Heart right ventricle (tissue), 16 donors: Measurements from ENCODE around the gene MRC2. TPM values are rescaled to one million over a fixed set of nuclear protein-coding genes. Genes with fewer than 3 reads are reported as not detected.
A peak's percentile ranks its signal among the peaks of the same experiment; 100 is the strongest.
"Not testable (repeated sequence)": the region's sequence is repeated elsewhere in the genome, so short reads cannot be mapped to it uniquely, and the experiment has no call there.

Experiments used
- ATAC-seq, 8 donors: fragments of 200-7000 bp; cut with Tn5 transposase; one replicate each; pipeline ENCODE4 v1.9.1; 2020; ENCODE audit warnings: mild to moderate bottlenecking in 8 of 8, moderate library complexity in 8 of 8, moderate number of reproducible peaks in 1 of 8
- DNase-seq, 2 donors: peaks; one replicate each; pipeline ENCODE4 v3.0.0-alpha.2; 2020
- H3K27ac ChIP-seq, 10 donors: fragments of 200-600 bp; sonication (generic) in 2 of 10; one replicate each; pipeline versions ENCODE4 v1.5.0 to v1.8.0; 2020 to 2022; ENCODE audit warnings: mild to moderate bottlenecking in 3 of 10
- H3K27me3 ChIP-seq, 7 donors: fragments of 200-600 bp; one replicate each; pipeline ENCODE4 v1.8.0; 2021 to 2022; ENCODE audit warnings: mild to moderate bottlenecking in 2 of 7
- H3K36me3 ChIP-seq, 9 donors: fragments of 200-600 bp; sonication (generic) in 1 of 9; one replicate each; pipeline versions ENCODE4 v1.5.0 to v1.8.0; 2020 to 2022; ENCODE audit warnings: mild to moderate bottlenecking in 2 of 9
- H3K4me1 ChIP-seq, 9 donors: fragments of 200-600 bp; sonication (generic) in 1 of 9; one replicate each; pipeline versions ENCODE4 v1.5.0 to v1.8.0; 2020 to 2022; ENCODE audit warnings: mild to moderate bottlenecking in 4 of 9
- H3K4me3 ChIP-seq, 10 donors: fragments of 200-600 bp; sonication (generic) in 2 of 10; one replicate each; pipeline versions ENCODE4 v1.5.0 to v1.8.0; 2020 to 2022; ENCODE audit warnings: mild to moderate bottlenecking in 7 of 10, moderate library complexity in 2 of 10
- H3K9me3 ChIP-seq, 11 donors: fragments of 200-600 bp in 10 of 11; sonication (generic) in 2 of 11; one replicate each; pipeline versions ENCODE4 v1.5.0 to v1.8.0; 2013 to 2022; ENCODE audit warnings: mild to moderate bottlenecking in 2 of 11, control low read depth in 1 of 11, moderate library complexity in 1 of 11
- WGBS, 2 donors: extraction: QIAGEN DNeasy Blood & Tissue Kit; methylation state at CpG; one replicate each; pipeline ENCODE4 v1.1.7; 2013; ENCODE audit warnings: inconsistent platforms in 1 of 2; 5-methylcytosine and 5-hydroxymethylcytosine counted together
- intact Hi-C, 10 donors: fragments of 100-400 bp; cut with DNase I; formaldehyde crosslinking; loops; one replicate each; pipeline versions ENCODE4 v1.11.1 to v1.14.2; 2022
- polyA plus RNA-seq, 2 donors: library from polyadenylated mRNA; stranded (reverse); fragments of 200-250 nt; gene quantifications; one replicate each; pipeline ENCODE4 v1.2.3, GENCODE V29; 2013
- total RNA-seq, 10 donors: library from RNA; stranded (reverse); fragmentation: NEBNext Ultra II Directional in 3 of 10; extraction: Animal tissue kit (Norgen Biotek cat#: 25700) in 3 of 10; gene quantifications; one replicate each; pipeline versions ENCODE4 v1.2.1 to v1.2.4, GENCODE V29; 2021 to 2023
- TF ChIP-seq, protein P1 (sequence below), 9 donors: fragments of 200-600 bp; sonication (generic) in 2 of 9; IDR thresholded peaks; one replicate each; pipeline versions ENCODE4 v1.5.0 to v1.8.0; 2021 to 2022; ENCODE audit warnings: antibody characterized with exemption in 9 of 9, mild to moderate bottlenecking in 5 of 9, moderate library complexity in 1 of 9
- donor health status: Arrhythmogenic right ventricular cardiomyopathy.
- donor health status: ischemic (EF 13 %, LVEDD 7.1; RV severe dilation, severe dysfunction).
- donor health status: healthy with polysubstance abuse.
- donor health status: DM: no; HTN: yes; CAD: no.
- donor health status: DM: no; HTN: no; CAD: no.
- donor health status: ischemic (EF 25% LVEDD 6.9; RV normal size, moderate dysfunction).
- donor health status: ischemic (EF 25% LVEDD 5.7; RV mildly dilated, moderate dysfunction).
- donor health status: healthy.
- donor health status: DM: yes; HTN: yes; CAD: no.
- donor health status: Ischemic cardiomyopathy.
- donor health status: ischemic (EF 35%, LVEDD 5.7; RV mildly dilated, moderate dysfunction).
- donor health status: nonischemic (EF 11% LVEDD 7.7; RV severe dilation, severe dysfunction).
- donor health status: DM: yes; HTN: yes; CAD: no.
- donor health status: PGD.
- donor health status: ischemic (EF 29% LVEDD 5.4; RV normal size, mild dysfunction).
- donor health status: nonischemic (EF 23%, LVEDD 6.1; RV moderate dilation, normal function).

Gene MRC2
- total and polyA plus RNA-seq, 12 donors, result 15.2 to 46.4 (median 21.4) TPM

DNA sequence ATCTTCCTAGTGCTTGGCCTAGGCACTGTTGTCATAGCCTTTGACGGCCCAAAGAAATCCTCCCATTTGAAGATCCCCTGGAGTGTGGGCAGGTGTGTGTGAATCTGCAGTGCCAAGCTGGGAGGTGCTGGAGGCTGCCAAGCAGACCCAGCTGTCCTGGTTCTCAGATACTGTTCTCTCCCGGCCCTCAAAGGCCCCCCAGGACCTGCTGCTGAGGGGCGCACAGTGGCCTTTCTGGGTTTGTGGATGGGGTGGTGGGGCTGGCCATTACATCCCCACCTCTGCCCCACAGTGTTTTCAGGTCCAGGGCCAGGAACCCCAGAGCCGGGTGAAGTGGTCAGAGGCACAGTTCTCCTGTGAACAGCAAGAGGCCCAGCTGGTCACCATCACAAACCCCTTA is 60.5 kb downstream of the MRC2 start:
- no peak overlapping the region for H3K4me3 ChIP-seq
- peaks cover 0 to 7% (median 2%) of the 10 kb centered on the region in 9 donors for H3K4me1 ChIP-seq
- TF ChIP-seq, protein P1, sequence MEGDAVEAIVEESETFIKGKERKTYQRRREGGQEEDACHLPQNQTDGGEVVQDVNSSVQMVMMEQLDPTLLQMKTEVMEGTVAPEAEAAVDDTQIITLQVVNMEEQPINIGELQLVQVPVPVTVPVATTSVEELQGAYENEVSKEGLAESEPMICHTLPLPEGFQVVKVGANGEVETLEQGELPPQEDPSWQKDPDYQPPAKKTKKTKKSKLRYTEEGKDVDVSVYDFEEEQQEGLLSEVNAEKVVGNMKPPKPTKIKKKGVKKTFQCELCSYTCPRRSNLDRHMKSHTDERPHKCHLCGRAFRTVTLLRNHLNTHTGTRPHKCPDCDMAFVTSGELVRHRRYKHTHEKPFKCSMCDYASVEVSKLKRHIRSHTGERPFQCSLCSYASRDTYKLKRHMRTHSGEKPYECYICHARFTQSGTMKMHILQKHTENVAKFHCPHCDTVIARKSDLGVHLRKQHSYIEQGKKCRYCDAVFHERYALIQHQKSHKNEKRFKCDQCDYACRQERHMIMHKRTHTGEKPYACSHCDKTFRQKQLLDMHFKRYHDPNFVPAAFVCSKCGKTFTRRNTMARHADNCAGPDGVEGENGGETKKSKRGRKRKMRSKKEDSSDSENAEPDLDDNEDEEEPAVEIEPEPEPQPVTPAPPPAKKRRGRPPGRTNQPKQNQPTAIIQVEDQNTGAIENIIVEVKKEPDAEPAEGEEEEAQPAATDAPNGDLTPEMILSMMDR (IDR thresholded peaks at IDR 0.05), result no peak
- WGBS, 2 donors, result 93 to 94% methylated on average over 4 of the region's 4 CpGs
- no peak overlapping the region for H3K27ac ChIP-seq
- intact Hi-C loops, result no loop called here
- no peaks in the 10 kb centered on the region for H3K27me3 ChIP-seq
- ATAC-seq, result no peak
- DNase-seq, result no peak
- no peaks in the 10 kb centered on the region for H3K9me3 ChIP-seq
- peaks cover 0 to 45% (median 0%) of the 10 kb centered on the region in 9 donors for H3K36me3 ChIP-seq

DNA sequence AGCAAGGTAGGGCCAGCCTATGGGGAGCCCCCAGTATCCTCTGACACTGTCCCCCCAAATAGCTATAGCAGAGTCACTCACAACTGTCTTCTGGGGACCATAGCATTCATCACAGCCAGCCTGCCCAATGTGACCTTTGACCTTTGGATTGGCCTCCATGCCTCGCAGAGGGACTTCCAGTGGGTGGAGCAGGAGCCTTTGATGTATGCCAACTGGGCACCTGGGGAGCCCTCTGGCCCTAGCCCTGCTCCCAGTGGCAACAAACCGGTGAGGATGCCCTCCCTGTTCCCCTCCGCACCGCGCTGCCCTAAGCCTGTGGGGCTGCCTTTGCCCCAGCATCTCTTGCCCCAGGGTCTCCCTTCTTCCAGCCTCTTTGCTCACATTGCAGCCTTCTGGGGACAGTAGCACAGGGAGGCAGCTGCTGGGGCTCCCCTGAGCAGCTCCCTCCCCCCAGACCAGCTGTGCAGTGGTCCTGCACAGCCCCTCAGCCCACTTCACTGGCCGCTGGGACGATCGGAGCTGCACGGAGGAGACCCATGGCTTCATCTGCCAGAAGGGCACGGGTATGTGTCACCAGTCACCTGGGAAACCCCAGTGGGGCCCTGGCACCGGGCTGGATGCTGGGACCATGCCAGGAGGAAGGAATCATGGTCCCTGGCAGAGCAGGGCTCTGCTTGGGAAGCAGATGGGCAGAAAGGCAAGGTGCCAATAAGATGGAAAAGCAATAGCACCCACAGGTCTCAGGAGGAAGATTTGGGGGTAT is 61.1 kb downstream of the MRC2 start:
- no peak overlapping the region for H3K4me3 ChIP-seq
- H3K27ac ChIP-seq, result no peak overlapping the region
- ATAC-seq (peak in 1 of 8 donors; percentile 17), DNase-seq (no peak)
- WGBS, 2 donors, result 66 to 67% methylated on average over 11 of the region's 11 CpGs
- TF ChIP-seq, protein P1 (IDR thresholded peaks at IDR 0.05), result no peak
- intact Hi-C loops, result no loop called here
- H3K9me3 ChIP-seq, result no peaks in the 10 kb centered on the region
- peaks cover 0 to 13% (median 7%) of the 10 kb centered on the region in 9 donors for H3K4me1 ChIP-seq
- H3K36me3 ChIP-seq, result peaks cover 0 to 45% (median 0%) of the 10 kb centered on the region in 9 donors
- H3K27me3 ChIP-seq, result no peaks in the 10 kb centered on the region

DNA sequence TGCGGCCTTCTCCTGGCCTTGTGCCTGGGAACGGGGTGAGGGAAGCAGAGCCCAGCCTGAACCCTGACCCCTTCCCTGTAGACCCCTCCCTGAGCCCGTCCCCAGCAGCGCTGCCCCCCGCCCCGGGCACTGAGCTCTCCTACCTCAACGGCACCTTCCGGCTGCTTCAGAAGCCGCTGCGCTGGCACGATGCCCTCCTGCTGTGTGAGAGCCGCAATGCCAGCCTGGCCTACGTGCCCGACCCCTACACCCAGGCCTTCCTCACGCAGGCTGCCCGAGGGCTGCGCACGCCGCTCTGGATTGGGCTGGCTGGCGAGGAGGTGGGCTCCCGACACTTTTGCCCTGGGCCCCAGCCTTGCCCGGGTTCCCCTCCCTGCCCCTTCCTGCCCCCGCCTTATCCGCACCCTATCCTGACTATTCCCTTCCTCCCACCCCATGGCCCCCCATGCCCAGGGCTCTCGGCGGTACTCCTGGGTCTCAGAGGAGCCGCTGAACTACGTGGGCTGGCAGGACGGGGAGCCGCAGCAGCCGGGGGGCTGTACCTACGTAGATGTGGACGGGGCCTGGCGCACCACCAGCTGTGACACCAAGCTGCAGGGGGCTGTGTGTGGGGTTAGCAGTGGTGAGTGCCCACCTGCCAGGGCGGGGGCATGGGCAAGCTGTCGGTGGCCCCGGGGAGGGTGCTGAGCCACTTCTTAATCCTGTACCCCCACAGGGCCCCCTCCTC is 62.1 kb downstream of the MRC2 start:
- TF ChIP-seq, protein P1 (IDR thresholded peaks at IDR 0.05), result no peak
- Histone ChIP-seq H3K36me3 (peaks cover 0 to 41% (median 0%) of the 10 kb centered on the region in 9 donors), H3K27me3 (no peaks in the 10 kb centered on the region), H3K9me3 (no peaks in the 10 kb centered on the region), H3K27ac (no peak overlapping the region), H3K4me3 (no peak overlapping the region), H3K4me1 (peaks cover 0 to 20% (median 15%) of the 10 kb centered on the region in 9 donors)
- DNase-seq (no peak), ATAC-seq (no peak)
- intact Hi-C loops, result no loop called here
- WGBS, 2 donors, result 91 to 97% methylated on average over 36 to 37 of the region's 37 CpGs

DNA sequence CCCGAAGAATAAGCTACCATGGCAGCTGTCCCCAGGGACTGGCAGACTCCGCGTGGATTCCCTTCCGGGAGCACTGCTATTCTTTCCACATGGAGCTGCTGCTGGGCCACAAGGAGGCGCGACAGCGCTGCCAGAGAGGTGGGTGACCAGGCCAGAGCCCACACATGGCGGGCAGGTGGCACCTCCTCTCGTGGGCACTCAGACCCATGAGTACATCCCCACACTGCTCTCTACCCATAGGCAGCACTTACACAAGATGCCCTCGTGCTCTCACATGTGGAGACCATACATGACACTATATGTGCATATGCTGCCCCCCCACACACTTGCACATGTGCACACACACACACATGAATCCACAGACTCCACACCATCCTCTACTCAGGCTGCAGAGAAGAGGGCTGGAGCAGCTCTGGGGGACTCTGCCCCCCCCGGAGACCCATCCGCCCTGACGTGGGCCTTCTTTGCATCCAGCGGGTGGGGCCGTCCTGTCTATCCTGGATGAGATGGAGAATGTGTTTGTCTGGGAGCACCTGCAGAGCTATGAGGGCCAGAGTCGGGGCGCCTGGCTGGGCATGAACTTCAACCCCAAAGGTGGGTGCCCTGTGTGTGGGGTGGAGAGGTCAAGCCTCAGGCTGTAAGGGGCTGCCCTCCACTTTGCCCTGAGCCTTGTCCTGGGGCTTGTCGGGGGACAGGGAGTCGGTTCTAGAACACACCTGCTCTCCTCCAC is 62.9 kb downstream of the MRC2 start:
- 92 to 93% methylated on average over 19 of the region's 19 CpGs for WGBS, 2 donors
- no peak for DNase-seq
- intact Hi-C loops, result no loop called here

DNA sequence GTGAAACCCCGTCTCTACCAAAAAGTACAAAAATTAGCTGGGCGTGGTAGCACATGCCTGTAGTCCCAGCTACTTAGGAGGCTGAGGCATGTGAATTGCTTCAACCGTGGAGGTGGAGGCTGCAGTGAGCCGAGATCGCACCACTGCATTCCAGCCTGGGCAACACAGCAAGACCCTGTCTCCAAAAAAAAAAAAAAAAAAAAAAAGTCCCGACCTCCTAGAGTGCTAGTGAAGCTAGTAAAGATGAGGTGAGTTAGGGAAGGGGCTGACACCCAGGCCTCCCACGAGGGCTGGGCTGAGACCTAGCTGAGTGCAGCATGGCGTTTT is 64.1 kb downstream of the MRC2 start:
- H3K4me1 ChIP-seq, result peaks cover 0 to 34% (median 19%) of the 10 kb centered on the region in 9 donors
- ATAC-seq, H3K4me3 ChIP-seq, H3K27me3 ChIP-seq, intact Hi-C loops, H3K27ac ChIP-seq, DNase-seq, H3K9me3 ChIP-seq: not testable (repeated sequence)
- WGBS, 2 donors, result 89 to 93% methylated on average over 8 of the region's 8 CpGs
- H3K36me3 ChIP-seq, result peaks cover 0 to 33% (median 0%) of the 10 kb centered on the region in 9 donors

More for the DNA sequence above, 62.9 kb downstream of the MRC2 start:
- H3K27ac ChIP-seq, result no peak overlapping the region
- ATAC-seq, result no peak
- H3K36me3 ChIP-seq, result peaks cover 0 to 36% (median 0%) of the 10 kb centered on the region in 9 donors
- peaks cover 0 to 28% (median 19%) of the 10 kb centered on the region in 9 donors for H3K4me1 ChIP-seq
- H3K4me3 ChIP-seq, result no peak overlapping the region
- TF ChIP-seq, protein P1 (IDR thresholded peaks at IDR 0.05), result no peak
- H3K27me3 ChIP-seq, result no peaks in the 10 kb centered on the region
- H3K9me3 ChIP-seq, result no peaks in the 10 kb centered on the region
